HepG2 (cell line): ENCODE results near the gene CDKN2AIP. TPM values are rescaled to one million over a fixed set of nuclear protein-coding genes. Genes with fewer than 3 reads are reported as not detected.
"Not testable (repeated sequence)": the region's sequence is repeated elsewhere in the genome, so short reads cannot be mapped to it uniquely, and the experiment has no call there.

ENCODE experiments used
- ATAC-seq: fragments of 200-7000 bp; cut with Tn5 transposase; 3 replicates; pipeline ENCODE4 v1.9.1; 2020; ENCODE audit warnings: mild to moderate bottlenecking, moderate library complexity
- BruUV-seq: library from RNA; stranded (reverse); fragments of 400-500 nt; replicated peaks from 2 replicates; lab custom pipeline; 2021; lab: Mats Ljungman, UMichigan
- CTCF ChIA-PET: fragments of 300-600 bp; formaldehyde crosslinking; extraction: SDS; loops from one replicate; lab custom pipeline; 2021; ENCODE audit warnings: low total read pairs, inconsistent platforms, low intra/inter-chr PET ratio; lab: Yijun Ruan, JAX
- POLR2A ChIA-PET: fragments of 350-600 bp; sonication (Branson Sonifier 250); formaldehyde crosslinking; loops from one replicate; lab custom pipeline; 2020; ENCODE audit warnings: antibody characterized with exemption, inconsistent platforms; lab: Yijun Ruan, JAX
- DNase-seq: peaks from one replicate; pipeline ENCODE4 v3.0.0-alpha.2; 2015; ENCODE audit warnings: low spot score
- FAIRE-seq: peaks from 3 replicates; lab custom pipeline; 2011; peaks lifted over from hg19 to GRCh38; lab: Jason Lieb, UNC
- H2AFZ ChIP-seq: one replicate; pipeline ENCODE4 v1.6.1; 2011; ENCODE audit warnings: low read length, inconsistent platforms
- H3K27ac ChIP-seq: fragments of 300-600 bp; 3 replicates; pipeline ENCODE4 v1.8.0; 2011; ENCODE audit warnings: mixed run types, mild to moderate bottlenecking, mixed read lengths, low read length, inconsistent platforms; ENCODE audit not compliant: insufficient read depth; ENCODE audit errors: extremely low read length
- H3K27me3 ChIP-seq, 2 experiments: fragments of 200-600 bp in 1 of 2; 2 replicates in 1 of 2; 3 replicates in 1 of 2; pipeline versions ENCODE4 v1.6.0 to v1.8.0; 2011; ENCODE audit warnings: low read length in 2 of 2, mild to moderate bottlenecking in 2 of 2, moderate library complexity in 2 of 2, inconsistent platforms in 1 of 2; ENCODE audit not compliant: insufficient read depth in 2 of 2, control insufficient read depth in 1 of 2
- H3K36me3 ChIP-seq, 2 experiments: fragments of 200-600 bp in 1 of 2; replicated peaks in 1 of 2; 2 replicates in 1 of 2; 3 replicates in 1 of 2; pipeline versions ENCODE4 v1.5.1 to v1.8.0; 2011; ENCODE audit warnings: low read length in 2 of 2, inconsistent platforms in 1 of 2; ENCODE audit not compliant: insufficient read depth in 2 of 2, control insufficient read depth in 1 of 2
- H3K4me1 ChIP-seq: 2 replicates; pipeline ENCODE4 v1.5.1; 2012; ENCODE audit warnings: low read length, inconsistent platforms; ENCODE audit not compliant: insufficient read depth
- H3K4me2 ChIP-seq: 2 replicates; pipeline ENCODE4 v1.6.0; 2011; ENCODE audit warnings: low read depth, low read length, inconsistent platforms
- H3K4me3 ChIP-seq, 3 experiments: fragments of 200-600 bp in 1 of 3; sonication (generic), shearing (Covaris generic) in 1 of 3; replicated peaks in 1 of 3; 2 replicates each; pipeline ENCODE4 v1.5.1; 2011 to 2016; ENCODE audit warnings: low read length in 3 of 3, inconsistent platforms in 2 of 3, low read depth in 2 of 3, mild to moderate bottlenecking in 2 of 3, control low read depth in 1 of 3, mixed read lengths in 1 of 3; ENCODE audit not compliant: insufficient read depth in 1 of 3
- H3K79me2 ChIP-seq: one replicate; pipeline ENCODE4 v1.6.1; 2011; ENCODE audit warnings: low read length, inconsistent platforms; ENCODE audit not compliant: insufficient read depth
- H3K9ac ChIP-seq: 2 replicates; pipeline ENCODE4 v1.6.0; 2011; ENCODE audit warnings: mild to moderate bottlenecking, low read depth, low read length, inconsistent platforms; ENCODE audit not compliant: insufficient read depth
- H3K9me3 ChIP-seq: 2 replicates; pipeline ENCODE4 v1.5.1; 2012; ENCODE audit warnings: mild to moderate bottlenecking, low read length
- H4K20me1 ChIP-seq: 2 replicates; pipeline ENCODE4 v1.6.0; 2011; ENCODE audit warnings: inconsistent platforms, mild to moderate bottlenecking, low read length, moderate library complexity; ENCODE audit not compliant: insufficient read depth
- MAFF ChIP-seq: IDR thresholded peaks from 2 replicates; pipeline ENCODE4 v1.6.1; 2011; ENCODE audit warnings: low read depth, low read length, improper control_type of control experiment
- MAFK ChIP-seq, 2 experiments: IDR thresholded peaks in 1 of 2; conservative IDR thresholded peaks in 1 of 2; 2 replicates each; pipeline ENCODE4 v1.6.1; 2011; ENCODE audit warnings: improper control_type of control experiment in 2 of 2, low read length in 2 of 2
- WGBS: methylation state at CpG from one replicate; pipeline ENCODE4 v1.1.6; 2017; ENCODE audit warnings: low lambda C conversion rate; 5-methylcytosine and 5-hydroxymethylcytosine counted together
- in situ Hi-C: cut with HindIII; loops from 2 replicates; pipeline ENCODE4 v1.10.0; 2017; ENCODE audit warnings: low pct_unique_long_range_greater_than_20kb; ENCODE audit not compliant: extremely low pct_ligation_motif_present
- intact Hi-C: fragments of 100-400 bp; cut with micrococcal nuclease; formaldehyde crosslinking; loops from one replicate; pipeline ENCODE4 v1.10.0; 2022; ENCODE audit not compliant: unreplicated experiment
- polyA plus RNA-seq, 8 experiments: library from polyadenylated mRNA; depleted of rRNA in 3 of 8; stranded (reverse) in 7 of 8; unstranded in 1 of 8; fragments of >200 nt; fragmentation: Illumina TruSeq in 4 of 8; extraction: Trizol in 4 of 8; gene quantifications; 2 replicates each; pipeline versions ENCODE4 v1.2.1 to v1.2.3, GENCODE V29; 2011 to 2016; ENCODE audit warnings: low read depth in 4 of 8, missing spikeins in 1 of 8, mixed read lengths in 1 of 8; ENCODE audit not compliant: insufficient read depth in 1 of 8
- total RNA-seq, 5 experiments: library from RNA; depleted of rRNA; stranded (reverse); fragments of >200 nt; fragmentation: Illumina TruSeq; extraction: Trizol; gene quantifications; 2 replicates each; pipeline ENCODE4 v1.2.3, GENCODE V29; 2016; ENCODE audit warnings: low read depth in 1 of 5

The CDKN2AIP gene
- total and polyA plus RNA-seq, 2 of the 13 experiments (the other 11 are each of a cell fraction or from before 2014, with no cell fraction given) = 17.0 to 18.7 TPM

GRCh38 chr4:183463903-183464619, 19.6 kb downstream of the CDKN2AIP start:
- H3K9ac ChIP-seq, H3K27ac ChIP-seq, H3K4me3 ChIP-seq, in situ Hi-C loops, H3K79me2 ChIP-seq, H3K4me2 ChIP-seq, H3K27me3 ChIP-seq, BruUV-seq, ATAC-seq, H4K20me1 ChIP-seq, H2AFZ ChIP-seq, DNase-seq, H3K36me3 ChIP-seq, FAIRE-seq, intact Hi-C loops, CTCF ChIA-PET, H3K9me3 ChIP-seq: not testable (repeated sequence)
- WGBS = 78% methylated on average over 5 of the region's 11 CpGs
- POLR2A ChIA-PET = interaction anchor here (1.2 to 1.8 kb wide), 2 partner anchors 20 kb away, joined by 3 to 7 read pairs; partner anchors contain the start of gene CDKN2AIP
- TF ChIP-seq MAFK (conservative IDR thresholded peaks at IDR 0.05 in 1 of 2, IDR thresholded peaks at IDR 0.05 in 1 of 2; ENCODE audit: low read length in 2 of 2) = peak in 1 of 2 experiments; percentile 70; a peak in 3 of 4 replicates
- peak; percentile 74 for TF ChIP-seq MAFF
- peaks cover 27% of the 10 kb centered on the region for H3K4me1 ChIP-seq

- H3K27ac ChIP-seq, H4K20me1 ChIP-seq, POLR2A ChIA-PET, H3K79me2 ChIP-seq, FAIRE-seq, H3K27me3 ChIP-seq, H3K4me3 ChIP-seq, intact Hi-C loops, H3K9me3 ChIP-seq, BruUV-seq, H2AFZ ChIP-seq, in situ Hi-C loops, ATAC-seq, H3K9ac ChIP-seq, H3K36me3 ChIP-seq, DNase-seq, CTCF ChIA-PET, H3K4me2 ChIP-seq: not testable (repeated sequence)
- WGBS = 76% methylated on average over 5 of the region's 5 CpGs
- peaks cover 32% of the 10 kb centered on the region for H3K4me1 ChIP-seq
Measured at GRCh38 chr4:183465879-183466278, 21.4 kb downstream of the CDKN2AIP start.
